Cerebellar cortex (tissue), 1 donor: ENCODE results near the gene CFAP69.
A peak's percentile ranks its signal among the peaks of the same experiment; 100 is the strongest.
"Not testable (repeated sequence)": the region's sequence is repeated elsewhere in the genome, so short reads cannot be mapped to it uniquely, and the experiment has no call there.

Source experiments
- DNase-seq: peaks from one replicate; pipeline ENCODE4 v3.0.0-alpha.2; 2015; ENCODE audit warnings: low spot score

CFAP69 gene

GRCh38 chr7:90345016-90345415 lies 100.0 kb downstream of the CFAP69 start:
- DNase-seq: no peak

- peak; percentile 56 for DNase-seq
Observed at GRCh38 chr7:90345595-90346335, 100.8 kb downstream of the CFAP69 start.

- peak; percentile 95 for DNase-seq
Observed at GRCh38 chr7:90346336-90347125, 101.6 kb downstream of the CFAP69 start, which contains the start of gene GTPBP10. TSS of gene GTPBP10 (plus strand) at chr7:90346716. CDS start at chr7:90346742, 26 bp downstream.

- no peak for DNase-seq
Observed at GRCh38 chr7:90347759-90348158, 102.8 kb downstream of the CFAP69 start.

- no peak for DNase-seq
Observed at GRCh38 chr7:90349305-90349704, 104.3 kb downstream of the CFAP69 start.

- DNase-seq: not testable (repeated sequence)
Observed at GRCh38 chr7:90350032-90350431, 105.1 kb downstream of the CFAP69 start.

- no peak for DNase-seq
Observed at GRCh38 chr7:90351987-90352386, 107.0 kb downstream of the CFAP69 start.
